GM12874 (cell line): ENCODE data around the gene IFNA21.
A peak's percentile ranks its signal among the peaks of the same experiment; 100 is the strongest.

Experiments used
- TF ChIP-seq, protein P1 (sequence below): IDR thresholded peaks from 2 replicates; pipeline ENCODE4 v1.5.1; 2011; ENCODE audit warnings: low read depth, mild to moderate bottlenecking, control low read depth, low read length, moderate library complexity; ENCODE audit not compliant: insufficient read depth

Gene IFNA21

DNA sequence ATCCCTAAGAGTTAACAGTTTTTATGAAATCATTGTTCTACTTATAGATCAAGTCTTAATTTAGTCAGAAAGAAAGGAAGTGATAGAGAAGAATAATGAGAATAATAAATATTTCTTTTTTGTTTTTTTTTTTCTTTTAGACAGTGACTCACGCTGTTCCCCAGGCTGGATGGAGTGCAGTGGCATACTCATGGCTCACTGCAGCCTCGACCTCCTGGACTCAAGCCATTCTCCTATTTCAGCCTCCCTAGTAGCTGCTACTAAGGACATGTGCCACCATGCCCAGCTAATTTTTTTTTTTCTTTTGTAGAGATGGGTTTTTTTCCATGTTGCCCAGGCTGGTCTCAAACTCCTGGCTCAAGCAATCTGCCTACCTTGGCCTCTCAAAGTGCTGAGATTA, 11.0 kb downstream of the IFNA21 start:
- TF ChIP-seq, protein P1, sequence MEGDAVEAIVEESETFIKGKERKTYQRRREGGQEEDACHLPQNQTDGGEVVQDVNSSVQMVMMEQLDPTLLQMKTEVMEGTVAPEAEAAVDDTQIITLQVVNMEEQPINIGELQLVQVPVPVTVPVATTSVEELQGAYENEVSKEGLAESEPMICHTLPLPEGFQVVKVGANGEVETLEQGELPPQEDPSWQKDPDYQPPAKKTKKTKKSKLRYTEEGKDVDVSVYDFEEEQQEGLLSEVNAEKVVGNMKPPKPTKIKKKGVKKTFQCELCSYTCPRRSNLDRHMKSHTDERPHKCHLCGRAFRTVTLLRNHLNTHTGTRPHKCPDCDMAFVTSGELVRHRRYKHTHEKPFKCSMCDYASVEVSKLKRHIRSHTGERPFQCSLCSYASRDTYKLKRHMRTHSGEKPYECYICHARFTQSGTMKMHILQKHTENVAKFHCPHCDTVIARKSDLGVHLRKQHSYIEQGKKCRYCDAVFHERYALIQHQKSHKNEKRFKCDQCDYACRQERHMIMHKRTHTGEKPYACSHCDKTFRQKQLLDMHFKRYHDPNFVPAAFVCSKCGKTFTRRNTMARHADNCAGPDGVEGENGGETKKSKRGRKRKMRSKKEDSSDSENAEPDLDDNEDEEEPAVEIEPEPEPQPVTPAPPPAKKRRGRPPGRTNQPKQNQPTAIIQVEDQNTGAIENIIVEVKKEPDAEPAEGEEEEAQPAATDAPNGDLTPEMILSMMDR: no peak

DNA sequence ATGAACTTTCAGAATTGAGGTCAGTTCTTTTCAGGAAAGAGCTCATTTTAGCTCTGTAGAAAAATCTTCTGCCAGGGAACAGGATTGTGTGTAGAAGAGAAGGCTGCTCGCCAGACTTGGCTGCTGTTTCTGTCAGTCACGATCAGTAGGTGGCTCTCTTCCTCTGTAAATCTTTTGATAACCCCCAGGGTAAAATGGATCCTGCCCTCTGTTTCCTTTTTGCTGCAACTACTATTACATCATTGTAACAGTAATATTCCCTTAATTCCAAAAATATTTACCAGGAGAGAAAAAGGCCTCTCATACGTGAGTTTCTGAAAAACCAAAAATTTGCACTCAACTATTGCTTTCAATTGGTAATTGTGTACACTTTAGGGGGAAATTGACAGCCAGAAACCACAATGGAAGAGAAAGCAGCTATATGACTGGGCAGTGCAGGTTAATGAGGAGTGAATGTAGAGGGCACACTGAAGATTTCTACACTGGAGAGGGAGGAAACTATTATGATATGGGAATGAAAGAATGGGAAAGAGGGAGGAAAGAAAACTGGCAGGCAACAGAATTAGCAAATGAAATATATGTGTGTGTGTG, 12.3 kb downstream of the IFNA21 start:
- TF ChIP-seq, protein P1: peak; percentile 31; the same call in 1 of the 2 replicates

- TF ChIP-seq, protein P1: no peak
Measured at GRCh38 chr9:21153336-21154017, 13.0 kb downstream of the IFNA21 start.

DNA sequence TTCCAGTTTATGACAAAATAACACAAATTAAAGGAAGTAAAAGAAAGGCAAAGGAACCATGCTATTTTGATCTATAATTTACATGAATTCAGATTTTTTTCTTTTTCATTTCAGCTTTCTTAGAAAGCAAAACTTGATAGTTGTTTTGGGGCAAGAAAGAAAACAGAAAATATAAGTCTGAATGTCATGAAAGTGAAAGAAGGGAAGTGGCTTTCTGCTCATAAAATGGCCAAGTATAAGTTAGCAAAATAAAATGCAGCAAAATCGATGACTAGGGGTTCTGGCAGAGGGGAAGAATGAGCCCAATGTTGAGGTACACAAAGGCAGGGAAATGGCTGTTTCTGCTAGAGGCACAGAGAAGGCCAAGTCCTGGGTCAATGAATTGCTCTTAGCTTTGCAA, 21.9 kb downstream of the IFNA21 start:
- TF ChIP-seq, protein P1: no peak

GRCh38 chr9:21141427-21141882, 25.0 kb downstream of the IFNA21 start, which contains the start of gene IFNW1:
Gene IFNW1 (minus strand): TSS chr9:21141832. CDS start chr9:21141570, 262 bp downstream.
- TF ChIP-seq, protein P1: no peak

- TF ChIP-seq, protein P1: no peak
Measured at GRCh38 chr9:21137020-21137419, 29.4 kb downstream of the IFNA21 start.

DNA sequence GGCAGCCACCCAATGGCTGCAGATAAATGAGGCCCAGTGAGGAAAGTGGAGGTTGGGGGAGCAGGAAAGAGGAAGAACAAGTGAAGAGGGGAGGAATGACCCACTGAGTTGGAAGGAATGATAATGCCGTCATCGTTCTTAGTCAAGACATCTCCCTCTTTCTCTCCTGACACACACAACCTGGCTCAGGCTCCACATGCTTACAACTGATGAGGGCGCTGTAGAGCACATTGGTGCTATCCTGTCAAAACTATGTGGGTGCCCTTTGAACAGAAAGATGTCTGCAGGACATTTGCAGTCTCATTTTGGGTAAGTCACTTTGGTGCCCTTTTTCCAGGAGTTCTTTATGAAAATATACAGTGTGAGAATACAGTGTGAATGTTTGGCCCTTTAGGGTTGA, 30.7 kb downstream of the IFNA21 start:
- TF ChIP-seq, protein P1: no peak
